ENCODE measurements around the gene TMEM14A.
"Not testable (repeated sequence)": the region's sequence is repeated elsewhere in the genome, so short reads cannot be mapped to it uniquely, and the experiment has no call there.

The TMEM14A gene

GRCh38 chr6:52674666-52675065, 3.8 kb downstream of the TMEM14A start:
- no peak overlapping the region for H3K9ac ChIP-seq (ENCODE audit: low read depth, low read length)
- no peak overlapping the region for H3K4me3 ChIP-seq (ENCODE audit: low read depth, low read length)
- peaks cover 6% of the 10 kb centered on the region for H3K4me1 ChIP-seq (ENCODE audit: control insufficient read depth, insufficient read depth, low read length)
- H3K27me3 ChIP-seq (ENCODE audit: control insufficient read depth, insufficient read depth, low read length) = peaks cover 9% of the 10 kb centered on the region
- H3K9me3 ChIP-seq (ENCODE audit: control insufficient read depth, insufficient read depth, low read length) = no peaks in the 10 kb centered on the region
- no peaks in the 10 kb centered on the region for H3K36me3 ChIP-seq (ENCODE audit: control insufficient read depth, insufficient read depth, low read length)

GRCh38 chr6:52675372-52675771, 4.5 kb downstream of the TMEM14A start:
- no peaks in the 10 kb centered on the region for H3K9me3 ChIP-seq (ENCODE audit: control insufficient read depth, insufficient read depth, low read length)
- H3K4me3 ChIP-seq (ENCODE audit: low read depth, low read length) = no peak overlapping the region
- peaks cover 9% of the 10 kb centered on the region for H3K27me3 ChIP-seq (ENCODE audit: control insufficient read depth, insufficient read depth, low read length)
- no peaks in the 10 kb centered on the region for H3K36me3 ChIP-seq (ENCODE audit: control insufficient read depth, insufficient read depth, low read length)
- no peak overlapping the region for H3K9ac ChIP-seq (ENCODE audit: low read depth, low read length)
- H3K4me1 ChIP-seq (ENCODE audit: control insufficient read depth, insufficient read depth, low read length) = peaks cover 6% of the 10 kb centered on the region

GRCh38 chr6:52676631-52677030, 5.7 kb downstream of the TMEM14A start:
- not testable (repeated sequence) for H3K27me3 ChIP-seq (ENCODE audit: control insufficient read depth, insufficient read depth, low read length); H3K9ac ChIP-seq (ENCODE audit: low read depth, low read length); H3K4me1 ChIP-seq (ENCODE audit: control insufficient read depth, insufficient read depth, low read length); H3K36me3 ChIP-seq (ENCODE audit: control insufficient read depth, insufficient read depth, low read length); H3K9me3 ChIP-seq (ENCODE audit: control insufficient read depth, insufficient read depth, low read length); H3K4me3 ChIP-seq (ENCODE audit: low read depth, low read length)

GRCh38 chr6:52681416-52681815, 10.5 kb downstream of the TMEM14A start:
- no peak overlapping the region for H3K4me3 ChIP-seq (ENCODE audit: low read depth, low read length)
- no peaks in the 10 kb centered on the region for H3K27me3 ChIP-seq (ENCODE audit: control insufficient read depth, insufficient read depth, low read length)
- H3K36me3 ChIP-seq (ENCODE audit: control insufficient read depth, insufficient read depth, low read length) = no peaks in the 10 kb centered on the region
- H3K9ac ChIP-seq (ENCODE audit: low read depth, low read length) = no peak overlapping the region
- no peaks in the 10 kb centered on the region for H3K4me1 ChIP-seq (ENCODE audit: control insufficient read depth, insufficient read depth, low read length)
- H3K9me3 ChIP-seq (ENCODE audit: control insufficient read depth, insufficient read depth, low read length) = no peaks in the 10 kb centered on the region

GRCh38 chr6:52686878-52687699, 16.2 kb downstream of the TMEM14A start:
- Histone ChIP-seq H3K36me3 (ENCODE audit: control insufficient read depth, insufficient read depth, low read length) (no peaks in the 10 kb centered on the region), H3K4me3 (ENCODE audit: low read depth, low read length) (no peak overlapping the region), H3K27me3 (ENCODE audit: control insufficient read depth, insufficient read depth, low read length) (no peaks in the 10 kb centered on the region), H3K4me1 (ENCODE audit: control insufficient read depth, insufficient read depth, low read length) (no peaks in the 10 kb centered on the region), H3K9me3 (ENCODE audit: control insufficient read depth, insufficient read depth, low read length) (no peaks in the 10 kb centered on the region), H3K9ac (ENCODE audit: low read depth, low read length) (no peak overlapping the region)

GRCh38 chr6:52689857-52690256, 18.9 kb downstream of the TMEM14A start:
- Histone ChIP-seq H3K4me1 (ENCODE audit: control insufficient read depth, insufficient read depth, low read length) (no peaks in the 10 kb centered on the region), H3K9me3 (ENCODE audit: control insufficient read depth, insufficient read depth, low read length) (no peaks in the 10 kb centered on the region), H3K4me3 (ENCODE audit: low read depth, low read length) (no peak overlapping the region), H3K27me3 (ENCODE audit: control insufficient read depth, insufficient read depth, low read length) (no peaks in the 10 kb centered on the region), H3K9ac (ENCODE audit: low read depth, low read length) (no peak overlapping the region), H3K36me3 (ENCODE audit: control insufficient read depth, insufficient read depth, low read length) (no peaks in the 10 kb centered on the region)

- Histone ChIP-seq H3K9me3 (ENCODE audit: control insufficient read depth, insufficient read depth, low read length) (no peaks in the 10 kb centered on the region), H3K4me1 (ENCODE audit: control insufficient read depth, insufficient read depth, low read length) (no peaks in the 10 kb centered on the region), H3K4me3 (ENCODE audit: low read depth, low read length) (no peak overlapping the region), H3K9ac (ENCODE audit: low read depth, low read length) (no peak overlapping the region), H3K27me3 (ENCODE audit: control insufficient read depth, insufficient read depth, low read length) (no peaks in the 10 kb centered on the region), H3K36me3 (ENCODE audit: control insufficient read depth, insufficient read depth, low read length) (no peaks in the 10 kb centered on the region)
These were observed 20.8 kb downstream of the TMEM14A start for GRCh38 chr6:52691718-52692117.

GRCh38 chr6:52693773-52694172, 22.9 kb downstream of the TMEM14A start:
- no peaks in the 10 kb centered on the region for H3K4me1 ChIP-seq (ENCODE audit: control insufficient read depth, insufficient read depth, low read length)
- H3K4me3 ChIP-seq (ENCODE audit: low read depth, low read length) = no peak overlapping the region
- H3K9ac ChIP-seq (ENCODE audit: low read depth, low read length) = no peak overlapping the region
- no peaks in the 10 kb centered on the region for H3K9me3 ChIP-seq (ENCODE audit: control insufficient read depth, insufficient read depth, low read length)
- H3K36me3 ChIP-seq (ENCODE audit: control insufficient read depth, insufficient read depth, low read length) = no peaks in the 10 kb centered on the region
- no peaks in the 10 kb centered on the region for H3K27me3 ChIP-seq (ENCODE audit: control insufficient read depth, insufficient read depth, low read length)

GRCh38 chr6:52694404-52694803, 23.5 kb downstream of the TMEM14A start:
- Histone ChIP-seq H3K4me3 (ENCODE audit: low read depth, low read length) (no peak overlapping the region), H3K4me1 (ENCODE audit: control insufficient read depth, insufficient read depth, low read length) (no peaks in the 10 kb centered on the region), H3K27me3 (ENCODE audit: control insufficient read depth, insufficient read depth, low read length) (no peaks in the 10 kb centered on the region)

GRCh38 chr6:52696418-52696817, 25.5 kb downstream of the TMEM14A start:
- Histone ChIP-seq H3K9me3 (ENCODE audit: control insufficient read depth, insufficient read depth, low read length) (no peaks in the 10 kb centered on the region), H3K4me1 (ENCODE audit: control insufficient read depth, insufficient read depth, low read length) (no peaks in the 10 kb centered on the region), H3K4me3 (ENCODE audit: low read depth, low read length) (no peak overlapping the region), H3K36me3 (ENCODE audit: control insufficient read depth, insufficient read depth, low read length) (no peaks in the 10 kb centered on the region), H3K9ac (ENCODE audit: low read depth, low read length) (no peak overlapping the region), H3K27me3 (ENCODE audit: control insufficient read depth, insufficient read depth, low read length) (no peaks in the 10 kb centered on the region)

More at GRCh38 chr6:52694404-52694803, 23.5 kb downstream of the TMEM14A start:
- no peaks in the 10 kb centered on the region for H3K36me3 ChIP-seq (ENCODE audit: control insufficient read depth, insufficient read depth, low read length)
- H3K9me3 ChIP-seq (ENCODE audit: control insufficient read depth, insufficient read depth, low read length) = no peaks in the 10 kb centered on the region
- no peak overlapping the region for H3K9ac ChIP-seq (ENCODE audit: low read depth, low read length)

GRCh38 chr6:52697903-52698302, 27.0 kb downstream of the TMEM14A start:
- H3K4me3 ChIP-seq (ENCODE audit: low read depth, low read length) = no peak overlapping the region
- no peaks in the 10 kb centered on the region for H3K36me3 ChIP-seq (ENCODE audit: control insufficient read depth, insufficient read depth, low read length)
- H3K27me3 ChIP-seq (ENCODE audit: control insufficient read depth, insufficient read depth, low read length) = no peaks in the 10 kb centered on the region
- H3K4me1 ChIP-seq (ENCODE audit: control insufficient read depth, insufficient read depth, low read length) = no peaks in the 10 kb centered on the region
- no peaks in the 10 kb centered on the region for H3K9me3 ChIP-seq (ENCODE audit: control insufficient read depth, insufficient read depth, low read length)
- H3K9ac ChIP-seq (ENCODE audit: low read depth, low read length) = no peak overlapping the region

- Histone ChIP-seq H3K4me3 (ENCODE audit: low read depth, low read length) (no peak overlapping the region), H3K4me1 (ENCODE audit: control insufficient read depth, insufficient read depth, low read length) (no peaks in the 10 kb centered on the region), H3K27me3 (ENCODE audit: control insufficient read depth, insufficient read depth, low read length) (no peaks in the 10 kb centered on the region), H3K36me3 (ENCODE audit: control insufficient read depth, insufficient read depth, low read length) (no peaks in the 10 kb centered on the region), H3K9me3 (ENCODE audit: control insufficient read depth, insufficient read depth, low read length) (no peaks in the 10 kb centered on the region), H3K9ac (ENCODE audit: low read depth, low read length) (no peak overlapping the region)
These were observed 33.1 kb downstream of the TMEM14A start for GRCh38 chr6:52704060-52704459.
